DMS79 (cell line): ENCODE measurements around the gene RAP1GAP2.

ENCODE experiments used
- DNase-seq: peaks from one replicate; lab custom pipeline; 2025; lab: John Stamatoyannopoulos, UW

The RAP1GAP2 gene

DNA sequence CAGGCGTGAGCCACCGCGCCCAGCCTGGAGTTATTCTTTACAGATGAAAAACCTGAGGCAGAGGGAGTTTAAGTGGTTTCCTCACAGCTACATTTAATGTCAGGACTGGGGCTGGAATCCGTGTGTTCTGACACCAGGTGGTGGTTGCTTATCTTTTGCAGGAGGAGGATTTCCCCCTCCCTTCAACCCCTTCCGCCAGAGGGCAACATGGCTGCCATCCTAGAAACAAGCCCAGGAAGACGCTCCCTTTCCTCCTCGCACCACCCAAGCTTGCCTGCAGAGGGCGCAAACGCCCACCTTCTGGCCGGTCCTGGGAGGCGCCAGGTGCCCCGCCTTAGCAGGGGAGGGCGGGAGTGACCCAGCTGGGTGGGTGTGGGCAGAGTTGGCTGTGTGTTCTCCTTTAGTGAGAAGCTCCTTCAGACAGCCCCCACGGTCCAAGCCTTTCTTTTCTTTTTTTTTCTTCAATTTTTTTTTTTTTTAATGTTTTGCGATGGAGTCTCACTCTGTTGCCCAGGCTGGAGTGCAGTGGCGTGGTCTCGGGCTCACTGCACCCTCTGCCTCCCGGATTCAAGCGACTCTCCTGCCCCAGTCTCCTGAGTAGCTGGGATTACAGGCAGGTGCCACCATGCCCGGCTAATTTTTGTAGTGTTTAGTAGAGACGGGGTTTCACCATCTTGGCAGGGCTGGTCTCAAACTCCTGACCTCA is 9.9 kb upstream of the RAP1GAP2 start:
- DNase-seq = peak; percentile 10

DNA sequence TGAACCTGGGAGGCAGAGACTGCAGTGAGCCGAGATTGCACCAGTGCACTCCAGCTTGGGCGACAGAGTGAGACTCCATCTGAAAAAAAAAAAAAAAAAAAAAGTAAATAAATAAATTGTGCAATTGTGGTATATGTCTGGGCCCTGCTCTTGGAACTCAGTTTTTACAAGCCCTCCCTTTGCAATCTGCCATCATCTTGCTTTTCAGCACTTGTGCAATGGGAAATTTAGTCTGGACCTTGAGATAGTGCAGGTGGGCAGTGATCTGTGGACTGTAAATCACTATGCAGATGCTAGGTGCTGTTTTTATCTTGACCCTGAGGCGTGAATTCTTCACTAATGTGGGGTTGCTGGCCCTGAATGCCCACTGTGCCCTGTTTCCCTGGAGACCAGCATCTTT is 6.5 kb upstream of the RAP1GAP2 start:
- DNase-seq = no peak

GRCh38 chr17:2792366-2793169 is 3.7 kb upstream of the RAP1GAP2 start:
- DNase-seq = no peak

GRCh38 chr17:2794111-2794803 is 2.0 kb upstream of the RAP1GAP2 start:
- DNase-seq = no peak

DNA sequence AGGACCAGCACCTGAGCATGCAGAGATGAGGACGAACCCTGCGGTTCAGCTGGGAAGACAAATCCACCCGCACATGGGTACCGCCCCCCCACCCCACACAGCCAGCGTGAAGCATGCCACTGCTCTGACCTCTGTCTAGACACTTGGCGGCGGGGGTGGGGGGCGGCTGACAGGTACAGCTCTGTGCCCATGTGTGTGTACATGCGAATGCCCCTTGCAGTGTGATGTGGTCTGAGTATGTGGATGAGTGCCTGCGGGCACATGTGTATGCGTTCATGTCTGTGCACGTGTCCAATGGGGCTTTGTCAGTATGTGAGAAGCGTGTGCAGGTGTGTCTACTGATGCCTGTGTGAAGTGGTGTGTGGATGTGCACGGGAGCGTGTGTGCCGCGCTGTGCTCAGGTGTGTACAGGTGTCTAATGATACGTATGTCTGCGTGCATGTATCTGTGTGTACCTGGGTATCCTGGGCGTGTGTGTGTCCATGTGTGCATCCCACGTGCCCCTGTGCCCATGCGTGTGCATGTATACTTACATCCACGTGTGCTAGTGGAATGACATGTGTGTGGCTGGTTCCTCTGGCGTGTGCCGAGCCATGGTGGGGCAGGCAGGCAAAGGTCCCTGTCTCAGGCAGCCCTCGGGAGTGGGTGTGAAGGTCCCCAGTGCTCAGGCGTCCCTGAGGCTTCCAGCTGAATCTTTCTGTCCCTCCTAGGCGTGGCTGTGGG is 636 bp upstream of the RAP1GAP2 start:
- no peak for DNase-seq

DNA sequence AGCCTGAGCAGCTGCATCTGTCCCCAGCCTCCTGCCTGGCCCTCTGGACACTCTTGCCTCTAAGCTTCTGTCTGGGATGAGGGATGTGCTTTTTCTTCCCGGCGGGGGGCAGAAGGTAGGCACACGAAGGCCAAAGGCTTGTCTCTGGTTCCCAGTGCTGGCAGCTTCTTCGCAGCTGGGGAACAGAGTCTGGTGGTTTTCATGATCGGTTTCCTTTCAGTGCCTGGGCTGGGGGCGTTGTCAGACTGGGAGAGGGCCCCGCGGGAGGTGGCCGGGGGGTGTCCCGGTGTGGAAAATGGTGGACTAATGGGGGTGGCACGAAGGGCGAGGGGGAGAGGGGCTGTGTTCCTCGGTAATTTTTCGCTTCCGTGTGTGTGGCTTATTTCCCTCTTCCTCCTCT is 988 bp downstream of the RAP1GAP2 start:
- DNase-seq = no peak

DNA sequence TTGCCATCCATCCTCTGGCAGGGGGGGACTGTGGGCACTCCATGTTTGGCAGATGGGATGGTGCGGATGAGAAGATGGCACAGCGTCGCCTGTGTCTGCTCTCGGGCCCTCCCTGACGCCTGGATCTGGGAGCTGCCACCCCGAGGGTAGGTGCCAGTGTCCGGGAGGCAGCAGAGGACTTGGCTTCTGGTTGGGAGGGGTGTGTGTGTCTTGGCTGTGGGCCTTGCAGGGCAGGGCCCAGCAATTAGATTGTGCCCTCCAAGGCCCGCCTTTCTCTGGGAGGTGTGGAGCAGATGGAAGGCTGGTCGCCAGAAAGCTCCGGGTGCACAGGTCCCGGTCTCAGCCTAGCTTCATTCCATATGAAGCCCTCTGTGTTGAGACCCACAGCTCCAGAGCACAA is 1.4 kb downstream of the RAP1GAP2 start:
- DNase-seq = no peak

GRCh38 chr17:2798188-2798587 is 1.9 kb downstream of the RAP1GAP2 start:
- DNase-seq = no peak

DNA sequence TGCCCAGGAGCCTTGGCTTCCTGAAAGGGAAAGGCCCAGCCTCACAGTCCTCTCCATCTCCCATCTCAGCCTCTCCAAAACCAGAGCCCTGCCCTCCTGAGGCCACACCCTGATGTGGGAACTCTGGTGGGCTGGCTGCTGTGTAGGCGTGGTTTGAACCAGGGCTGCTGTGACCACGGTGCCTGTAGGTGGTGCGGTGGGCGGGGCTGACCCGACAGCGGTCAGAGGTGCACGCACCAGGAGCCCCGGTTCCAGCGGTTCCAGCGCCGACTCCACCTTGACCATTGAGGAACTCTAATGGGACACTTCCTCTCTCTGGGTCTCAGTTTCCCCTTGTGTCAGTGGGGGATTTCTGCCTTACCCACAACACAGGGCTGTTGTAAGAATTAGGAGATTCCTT is 2.4 kb downstream of the RAP1GAP2 start:
- no peak for DNase-seq

DNA sequence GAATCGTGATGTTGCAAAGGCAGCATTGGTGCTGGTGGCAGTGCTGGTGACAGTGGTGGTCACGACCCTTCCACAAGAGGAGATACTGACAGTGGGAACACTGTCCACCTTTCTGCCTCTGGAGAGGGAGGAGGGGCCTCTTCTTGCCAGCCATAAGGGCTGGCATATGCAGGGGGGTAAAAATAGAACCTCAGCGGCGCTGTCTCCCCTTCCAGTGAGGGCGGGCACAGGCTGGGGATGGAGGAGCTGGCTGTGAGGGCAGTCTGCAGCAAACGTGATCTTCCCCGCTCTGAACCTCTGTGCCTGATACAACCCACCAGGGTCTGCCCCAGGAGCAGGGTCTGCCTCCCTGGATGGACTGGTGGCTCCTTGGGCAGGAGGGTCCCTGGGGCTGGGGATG is 3.4 kb downstream of the RAP1GAP2 start:
- DNase-seq = no peak

- DNase-seq = no peak
Measured at GRCh38 chr17:2800367-2800766, 4.1 kb downstream of the RAP1GAP2 start.

GRCh38 chr17:2801841-2802240 is 5.6 kb downstream of the RAP1GAP2 start:
- no peak for DNase-seq

DNA sequence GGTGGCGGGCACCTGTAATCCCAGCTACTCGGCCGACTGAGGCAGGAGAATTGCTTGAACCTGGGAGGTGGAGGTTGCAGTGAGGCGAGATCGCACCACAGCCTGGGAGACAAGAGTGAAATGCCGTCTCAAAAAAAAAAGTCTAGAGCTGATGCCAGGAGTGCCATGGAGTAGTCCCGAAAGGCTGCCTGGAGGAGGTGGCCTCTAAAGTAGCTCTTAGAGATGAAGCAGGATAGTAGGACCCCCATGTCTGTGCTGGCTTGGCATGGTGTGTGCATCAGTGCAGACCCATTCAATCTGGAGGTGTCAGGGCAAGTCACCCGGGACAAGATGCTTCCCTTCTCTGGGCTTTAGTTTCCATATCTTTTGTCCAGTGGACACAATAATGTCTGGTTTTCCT is 6.3 kb downstream of the RAP1GAP2 start:
- no peak for DNase-seq

GRCh38 chr17:2803386-2803785 is 7.1 kb downstream of the RAP1GAP2 start:
- no peak for DNase-seq

- no peak for DNase-seq
Measured at GRCh38 chr17:2803971-2804370, 7.7 kb downstream of the RAP1GAP2 start.

GRCh38 chr17:2804912-2805311 is 8.7 kb downstream of the RAP1GAP2 start:
- no peak for DNase-seq

- no peak for DNase-seq
Measured at GRCh38 chr17:2805961-2806360, 9.7 kb downstream of the RAP1GAP2 start.

- no peak for DNase-seq
Measured at GRCh38 chr17:2808367-2809335, 12.4 kb downstream of the RAP1GAP2 start.

- DNase-seq = no peak
Measured at GRCh38 chr17:2809337-2809736, 13.1 kb downstream of the RAP1GAP2 start.

GRCh38 chr17:2814049-2814448 is 17.8 kb downstream of the RAP1GAP2 start:
- DNase-seq = no peak
